ENCODE data around the gene ACSL1.
"Not testable (repeated sequence)": the region's sequence is repeated elsewhere in the genome, so short reads cannot be mapped to it uniquely, and the experiment has no call there.

ACSL1 gene

DNA sequence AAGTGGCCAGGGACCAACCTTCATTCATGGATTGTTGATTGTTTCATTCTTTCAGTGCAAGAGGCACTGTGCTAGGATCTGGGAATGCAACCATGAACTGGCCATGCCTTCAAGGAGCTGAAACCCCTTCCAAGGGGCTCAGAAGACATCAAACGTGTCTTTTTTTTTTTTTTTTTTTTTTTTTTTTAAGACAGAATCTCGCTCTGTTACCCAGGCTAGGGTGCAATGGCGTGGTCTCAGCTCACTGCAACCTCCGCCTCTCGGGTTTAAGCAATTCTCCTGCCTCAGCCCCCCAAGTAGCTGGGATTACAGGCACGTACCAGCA, 13.3 kb upstream of the ACSL1 start:
- FAIRE-seq = not testable (repeated sequence)

DNA sequence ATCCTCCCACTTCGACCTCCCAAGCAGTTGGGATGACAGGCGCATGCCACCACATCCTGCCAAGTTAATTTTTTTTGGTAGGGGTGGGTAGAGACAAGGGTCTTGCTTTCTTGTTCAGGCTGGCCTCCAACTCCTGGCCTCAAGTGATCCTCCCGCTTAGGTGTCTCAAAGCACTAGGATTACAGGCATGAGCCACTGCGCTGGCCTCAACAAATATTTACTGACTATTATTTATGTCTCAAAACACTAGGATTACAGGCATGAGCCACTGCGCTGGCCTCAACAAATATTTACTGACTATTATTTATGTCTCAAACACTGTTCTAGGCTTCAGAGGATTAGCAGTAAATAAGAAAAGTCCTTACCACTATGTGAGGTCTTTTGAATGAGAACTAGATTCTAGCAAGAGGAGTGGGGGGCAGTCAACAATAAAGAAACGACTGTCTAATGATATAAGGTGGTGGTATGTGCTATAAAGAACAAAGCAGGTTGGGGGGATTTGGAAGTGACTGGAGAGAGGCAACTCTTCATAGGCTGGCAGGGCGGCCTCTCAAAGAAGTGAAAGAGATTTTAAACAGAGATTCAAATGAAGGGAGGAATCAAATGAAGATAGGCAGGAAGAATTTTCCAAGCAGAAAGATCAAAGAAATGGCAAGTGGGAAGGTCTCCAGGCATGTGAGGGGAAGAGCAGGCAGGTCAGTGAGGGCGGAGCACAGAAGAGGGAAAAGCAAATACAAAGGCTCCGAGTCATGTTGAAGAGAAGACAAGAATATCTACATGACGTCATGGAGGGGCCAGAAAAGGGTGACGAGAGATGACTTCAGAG, 12.7 kb upstream of the ACSL1 start:
- FAIRE-seq = no peak

DNA sequence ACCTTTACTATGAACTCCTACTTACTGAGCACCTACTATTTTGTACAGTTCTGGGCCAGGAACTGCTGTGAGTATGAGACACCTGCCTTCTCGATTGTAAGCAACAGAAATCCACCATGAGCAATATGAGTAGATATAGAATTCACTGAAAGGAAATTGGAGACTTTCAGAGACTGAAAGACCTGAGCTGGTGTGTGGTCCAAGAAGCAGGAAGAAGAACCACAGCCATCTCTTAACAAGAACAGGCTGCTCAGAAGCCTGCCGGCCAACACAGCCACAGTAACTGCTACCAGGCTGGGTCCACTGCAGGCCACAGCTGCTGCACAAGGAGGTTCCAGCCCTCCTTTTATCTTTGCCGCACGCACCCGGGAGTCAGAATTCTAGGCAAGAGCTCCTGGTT, 10.8 kb upstream of the ACSL1 start:
- FAIRE-seq = no peak

DNA sequence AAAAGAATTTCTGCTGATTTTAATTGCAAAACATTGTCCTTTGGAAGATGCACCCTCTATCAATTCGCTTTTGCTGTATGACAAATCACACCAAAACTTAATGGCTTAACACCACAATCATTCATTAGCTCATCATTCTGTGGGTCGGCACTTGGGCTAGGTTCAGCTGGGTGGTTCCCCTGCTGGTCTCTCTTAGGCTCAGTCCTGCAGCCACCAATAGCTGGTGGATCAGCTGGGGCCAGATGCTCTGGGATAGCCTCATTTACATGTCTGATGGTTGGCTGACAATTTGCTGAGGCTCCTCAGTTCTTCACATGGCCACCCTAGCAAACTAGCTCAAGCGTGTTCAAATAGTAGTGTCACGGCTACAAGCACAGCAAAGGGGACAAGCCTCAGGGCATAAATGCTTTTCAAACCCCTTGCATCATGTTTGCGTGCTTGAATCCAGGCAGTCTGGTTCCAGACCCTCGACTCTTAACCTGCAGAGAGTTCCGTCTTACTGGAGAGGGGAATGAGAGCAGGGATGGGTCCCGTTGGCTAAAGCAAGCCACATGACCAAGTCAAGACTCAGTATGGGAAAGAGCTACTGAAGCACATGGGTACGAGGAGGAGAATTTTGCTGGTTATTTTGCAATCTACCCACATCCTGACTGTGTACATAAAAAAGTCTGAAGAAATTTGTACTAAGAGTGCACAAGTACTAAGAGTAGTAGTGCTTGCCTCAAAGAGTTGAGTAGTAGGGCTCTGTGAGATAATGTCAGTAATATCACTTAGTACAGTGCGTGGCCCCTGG, 7.5 kb upstream of the ACSL1 start:
- FAIRE-seq = no peak

DNA sequence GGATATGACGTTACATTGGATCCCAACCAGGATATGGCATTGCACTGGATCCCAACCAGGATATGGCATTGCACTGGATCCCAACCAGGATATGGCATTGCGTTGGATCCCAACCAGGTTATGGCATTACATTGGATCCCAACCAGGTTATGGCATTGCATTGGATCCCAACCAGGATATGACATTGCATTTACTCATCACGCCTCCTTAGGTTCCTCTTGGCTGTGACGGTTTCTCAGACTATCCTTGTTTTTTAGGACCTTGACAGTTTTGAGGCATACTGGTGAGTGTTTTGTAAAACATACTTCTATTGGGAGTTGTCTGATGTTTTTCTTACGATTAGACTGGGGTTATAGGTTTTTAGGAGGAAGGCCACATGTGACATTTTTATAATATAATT, 5.4 kb upstream of the ACSL1 start:
- no peak for FAIRE-seq

DNA sequence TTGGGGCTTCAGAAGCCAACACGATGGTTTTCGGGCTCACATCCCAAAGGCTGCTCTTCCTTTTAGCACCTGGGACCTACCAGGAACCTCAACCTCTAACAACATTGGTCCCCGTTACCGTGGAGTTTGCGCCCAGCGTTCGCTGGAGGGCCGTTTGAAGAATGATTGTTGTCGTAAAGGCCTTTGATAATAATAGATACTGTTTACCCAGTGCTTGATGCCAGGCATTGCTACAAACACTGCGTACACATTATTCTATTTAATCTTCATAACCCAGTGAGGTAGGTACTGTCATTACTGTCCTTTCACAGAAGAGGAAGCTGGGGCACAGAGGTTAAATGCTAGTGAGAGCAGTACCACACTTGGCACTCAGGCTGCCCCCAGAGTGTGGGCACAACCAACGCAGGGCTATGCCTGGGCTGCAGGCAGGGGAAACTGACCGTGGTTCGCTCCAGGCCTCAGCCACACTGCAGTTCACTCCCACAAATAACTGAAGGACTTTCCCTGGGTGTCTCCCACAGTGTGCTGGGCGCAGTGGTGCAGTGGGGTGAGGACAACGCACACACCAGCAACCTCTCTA, 1.0 kb upstream of the ACSL1 start:
- no peak for FAIRE-seq

DNA sequence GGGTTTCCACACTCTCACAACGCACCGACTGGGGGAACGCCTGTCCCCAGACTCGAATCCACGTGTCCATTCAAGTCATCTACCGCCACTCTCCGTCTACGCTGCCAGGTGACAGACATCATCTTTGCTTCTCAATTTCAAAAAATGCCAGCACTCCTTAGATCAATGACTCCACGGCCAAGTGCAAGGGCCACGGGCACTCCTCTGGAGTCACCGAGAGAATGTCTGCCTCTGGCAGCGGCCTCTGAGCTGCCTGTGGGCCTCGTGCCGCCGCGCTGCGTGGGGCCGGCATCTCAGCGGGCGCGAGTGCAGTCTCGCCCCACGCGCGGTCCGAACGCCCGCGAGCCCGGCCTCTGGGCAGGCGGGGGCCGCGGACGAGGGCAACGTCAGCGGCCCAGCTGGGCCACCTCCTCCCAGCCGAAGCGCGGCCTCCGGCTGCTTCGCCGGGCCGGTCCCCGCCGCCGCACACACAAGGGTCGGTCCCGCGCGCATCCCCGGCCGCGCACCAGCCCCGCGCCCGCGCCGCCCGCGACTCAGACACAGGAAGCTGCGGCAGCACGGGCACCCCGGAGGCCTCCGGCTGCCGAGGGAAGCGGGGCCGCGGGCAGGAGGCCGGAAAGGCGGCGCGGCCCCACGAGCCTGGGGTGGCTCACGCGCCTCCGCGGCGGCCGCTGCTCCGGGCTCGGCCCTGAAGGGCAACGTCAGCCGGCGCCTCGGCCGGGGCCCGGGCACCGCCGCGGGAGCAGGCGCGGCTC, 450 bp downstream of the ACSL1 start:
- no peak for FAIRE-seq

DNA sequence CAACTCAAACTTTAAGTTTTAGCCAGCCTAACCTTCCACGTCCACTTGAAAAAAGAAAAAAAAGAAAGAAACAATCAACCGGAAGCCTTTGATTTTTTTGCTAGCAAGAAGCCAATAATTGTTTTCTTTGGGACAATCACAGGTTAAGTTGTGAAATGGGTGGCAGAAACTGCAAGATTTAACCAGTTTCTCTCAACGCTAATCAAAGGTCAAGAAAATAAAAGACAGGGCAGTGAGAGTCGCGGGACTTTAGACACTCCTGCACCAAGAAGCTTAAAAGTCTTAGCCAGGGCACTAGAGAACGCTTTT, 1.0 kb downstream of the ACSL1 start:
- no peak for FAIRE-seq

DNA sequence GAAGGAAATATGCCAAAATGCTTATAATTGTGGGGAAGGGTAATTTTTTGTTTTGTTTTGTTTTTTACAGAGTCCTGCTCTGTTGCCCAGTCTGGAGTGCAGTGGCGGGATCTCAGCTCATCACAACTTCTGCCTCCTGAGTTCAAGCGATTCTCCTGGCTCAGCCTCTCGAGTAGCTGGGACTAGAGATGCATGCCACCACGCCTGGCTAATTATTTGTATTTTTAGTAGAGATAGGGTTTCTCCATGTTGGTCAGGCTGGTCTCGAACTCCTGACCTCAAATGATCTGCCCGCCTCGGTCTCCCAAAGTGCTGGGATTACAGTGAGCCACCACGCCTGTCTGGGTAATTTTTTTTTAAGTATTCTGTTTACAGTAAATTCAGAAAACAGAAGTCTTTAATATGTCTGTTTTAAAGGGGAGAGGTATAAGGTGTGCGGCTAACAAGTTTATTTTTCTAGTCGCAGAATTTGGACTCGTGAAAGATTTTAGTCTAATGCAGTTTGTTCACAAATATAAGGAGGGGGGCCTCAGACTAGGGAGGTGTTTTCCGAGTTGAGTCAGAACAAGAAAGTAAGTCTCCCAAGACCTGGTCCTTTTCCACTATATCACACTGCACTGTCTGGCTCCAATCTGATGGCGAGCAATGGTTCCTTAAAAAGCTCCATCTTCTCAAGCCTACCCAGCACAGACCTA, 1.5 kb downstream of the ACSL1 start:
- no peak for FAIRE-seq

DNA sequence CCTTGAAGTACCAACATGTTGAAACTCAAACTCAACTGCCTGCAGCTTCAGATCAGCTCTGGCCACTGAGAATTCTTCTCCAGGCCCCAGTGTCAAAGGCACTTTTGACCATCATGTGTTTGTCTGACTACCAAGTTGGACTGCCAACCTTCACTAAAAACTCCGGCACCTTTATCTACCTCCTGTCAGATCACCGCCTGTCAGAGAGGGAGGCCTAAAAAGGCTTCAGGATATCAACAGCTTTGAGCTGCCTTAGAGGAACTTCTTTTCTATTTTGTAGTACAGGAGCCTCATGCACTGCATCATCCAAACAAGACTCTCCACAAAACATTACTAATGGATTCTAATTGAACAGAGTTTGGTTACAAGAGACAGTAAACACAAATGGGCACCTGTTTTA, 2.8 kb downstream of the ACSL1 start:
- no peak for FAIRE-seq

DNA sequence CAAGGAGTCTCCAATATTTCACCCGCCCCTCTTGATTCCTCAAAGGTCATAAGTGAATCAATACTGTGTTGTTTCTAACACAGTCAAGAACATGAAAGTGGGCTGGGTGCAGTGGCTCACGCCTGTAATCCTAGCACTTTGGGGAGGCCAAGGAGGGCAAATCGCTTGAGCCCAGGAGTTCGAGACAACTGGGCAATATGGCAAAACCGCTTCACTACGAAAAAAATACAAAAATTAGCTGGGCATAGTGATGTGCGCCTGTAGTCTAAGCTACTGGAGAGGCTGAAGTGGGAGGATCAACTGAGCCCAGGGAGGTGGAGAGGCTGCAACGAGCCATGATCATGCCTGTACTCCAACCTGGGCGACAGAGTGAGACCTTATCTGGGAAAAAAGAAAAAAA, 3.4 kb downstream of the ACSL1 start:
- FAIRE-seq = no peak

DNA sequence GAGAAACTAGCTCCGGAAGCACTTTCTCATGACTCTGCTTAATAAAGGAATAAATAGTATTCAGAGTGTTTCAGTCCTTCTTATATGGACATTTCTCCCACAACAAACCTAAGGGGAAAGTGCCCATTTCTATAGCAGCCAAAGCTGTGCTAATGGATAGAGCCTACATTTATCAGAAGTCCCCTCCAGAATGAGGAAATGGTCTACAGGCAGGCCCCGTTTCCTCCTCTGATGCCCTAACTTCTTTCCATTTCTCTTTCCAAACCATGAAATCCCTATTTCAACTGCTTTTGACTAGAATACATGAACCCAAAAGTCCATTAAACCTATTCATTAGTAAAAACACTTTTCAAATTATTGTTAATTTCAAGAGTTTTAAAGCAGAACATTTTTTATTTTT, 4.5 kb downstream of the ACSL1 start:
- FAIRE-seq = no peak

DNA sequence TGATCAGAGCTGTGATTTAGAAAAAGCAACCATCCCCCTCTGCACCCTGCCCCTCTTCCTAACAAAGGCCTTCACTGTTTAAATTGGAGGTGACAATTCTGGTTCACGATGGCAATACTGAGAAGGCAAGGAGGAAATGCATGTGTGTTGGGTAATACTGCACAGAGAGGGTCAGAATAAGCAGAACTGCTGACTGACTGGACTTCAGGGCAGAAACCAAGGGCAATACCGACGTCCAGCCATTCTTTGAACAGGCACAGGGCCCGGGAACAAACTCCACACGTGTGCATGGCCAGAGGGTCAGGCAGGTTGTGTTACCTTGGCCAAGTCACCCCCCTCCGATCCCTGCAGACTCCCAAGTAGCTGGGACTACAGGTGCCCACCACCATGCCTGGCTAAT, 6.0 kb downstream of the ACSL1 start:
- FAIRE-seq = no peak

DNA sequence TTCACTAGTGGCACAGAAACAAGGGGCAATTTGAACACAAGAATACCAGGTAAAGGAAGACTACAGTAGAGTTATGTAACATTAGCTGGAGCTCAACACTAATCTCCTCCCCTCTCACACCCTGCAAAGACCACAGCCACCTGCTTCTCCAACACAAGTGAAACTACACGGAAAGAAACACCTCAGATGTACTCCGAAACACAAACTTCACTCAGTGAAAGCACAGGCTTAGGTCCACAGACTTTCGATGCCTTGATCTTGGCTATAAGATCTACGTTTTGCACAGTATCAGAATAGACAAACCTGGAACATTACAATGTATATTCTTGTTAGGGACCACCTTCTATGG, 7.6 kb downstream of the ACSL1 start:
- FAIRE-seq = no peak

DNA sequence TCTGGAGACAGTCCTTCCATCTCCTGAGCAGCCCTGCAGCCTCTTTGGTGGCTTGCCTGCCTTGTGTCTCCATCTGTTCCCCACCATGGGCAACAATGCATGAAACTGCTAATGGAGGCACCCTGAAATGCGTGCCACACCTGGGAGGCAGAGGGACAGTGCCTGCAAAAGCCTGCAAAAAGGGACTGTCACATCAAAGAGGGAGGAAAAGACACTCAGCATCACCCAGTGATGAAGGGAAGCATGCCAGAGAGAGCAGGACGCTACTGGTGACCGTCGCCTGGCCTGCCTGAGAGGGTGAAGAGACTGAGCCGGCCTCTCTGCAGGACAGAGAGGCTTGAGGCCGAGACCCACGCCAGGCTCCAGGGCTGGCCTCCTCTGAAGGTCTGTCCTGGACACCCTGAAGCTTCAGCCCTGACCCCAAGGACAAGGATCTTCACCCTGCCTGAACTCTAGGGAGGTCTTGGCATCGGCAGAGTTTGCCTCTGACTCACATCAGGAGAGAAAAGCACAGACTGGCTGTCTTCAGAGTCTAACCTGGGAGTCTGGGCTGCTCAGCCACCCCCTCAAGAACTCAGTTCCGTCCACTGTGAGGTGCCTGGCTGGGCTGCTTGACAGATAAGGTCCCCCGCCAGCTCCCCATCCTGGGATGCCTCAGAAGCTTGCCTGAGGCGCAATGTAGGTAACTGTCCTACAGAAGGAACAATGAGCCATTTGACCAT, 8.1 kb downstream of the ACSL1 start:
- FAIRE-seq = no peak

DNA sequence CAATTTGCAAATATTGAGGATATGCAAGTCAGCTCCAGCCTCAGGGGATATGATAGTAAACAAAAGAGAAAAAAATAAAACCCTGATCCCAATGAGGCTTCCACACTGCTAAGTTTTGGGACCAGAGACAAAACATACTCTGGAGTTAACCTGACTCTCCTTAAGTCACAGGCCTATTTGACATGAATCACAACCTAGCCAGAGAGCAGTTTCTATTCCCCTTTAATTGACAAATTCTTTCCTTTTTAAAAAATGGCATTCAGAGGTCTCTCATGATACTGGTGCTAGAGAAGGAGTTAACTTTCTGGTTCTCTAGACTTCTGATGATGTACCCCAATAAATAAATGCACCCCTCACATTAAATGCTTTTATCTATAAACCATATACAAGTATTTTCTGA, 8.8 kb downstream of the ACSL1 start:
- no peak for FAIRE-seq

DNA sequence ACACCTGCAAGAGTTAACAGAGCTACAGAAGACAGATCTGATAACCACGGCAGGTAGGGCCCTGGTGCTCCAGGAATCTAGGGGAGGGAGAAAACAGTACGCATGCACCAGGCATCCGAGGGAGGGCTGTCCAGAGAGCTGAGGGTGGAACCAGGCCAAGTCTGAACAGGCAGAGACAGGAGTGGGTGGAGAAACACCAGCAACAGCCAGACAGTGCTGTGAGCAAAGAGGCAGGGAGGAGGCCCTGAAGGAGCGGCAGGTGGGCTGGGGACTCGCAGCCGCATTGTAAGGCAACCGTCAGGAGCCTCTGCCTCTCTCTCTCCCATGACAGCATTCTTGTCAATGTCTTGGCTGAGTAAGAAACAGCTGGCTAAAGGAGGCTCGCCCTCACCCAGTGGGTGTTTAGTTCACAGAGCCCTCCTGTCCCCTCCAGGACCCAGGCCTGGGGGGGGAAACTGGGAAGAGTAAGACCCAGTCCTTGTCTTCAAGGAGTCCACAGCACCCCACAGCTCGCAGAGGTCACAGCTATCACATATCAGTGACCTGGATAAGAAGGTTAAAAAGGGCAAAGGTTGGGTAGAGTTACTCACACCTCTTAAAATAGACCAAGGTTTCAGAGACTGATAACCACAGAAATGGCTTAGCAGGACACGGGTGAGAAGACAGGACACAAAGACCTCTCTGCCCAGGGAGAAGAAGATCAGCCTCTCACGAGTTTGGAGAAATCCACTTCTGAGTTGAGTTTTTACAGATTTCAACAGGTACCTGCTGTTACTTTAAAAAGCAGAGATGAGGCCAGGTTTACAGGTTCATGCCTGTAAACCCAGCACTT, 10.5 kb downstream of the ACSL1 start:
- FAIRE-seq = no peak

DNA sequence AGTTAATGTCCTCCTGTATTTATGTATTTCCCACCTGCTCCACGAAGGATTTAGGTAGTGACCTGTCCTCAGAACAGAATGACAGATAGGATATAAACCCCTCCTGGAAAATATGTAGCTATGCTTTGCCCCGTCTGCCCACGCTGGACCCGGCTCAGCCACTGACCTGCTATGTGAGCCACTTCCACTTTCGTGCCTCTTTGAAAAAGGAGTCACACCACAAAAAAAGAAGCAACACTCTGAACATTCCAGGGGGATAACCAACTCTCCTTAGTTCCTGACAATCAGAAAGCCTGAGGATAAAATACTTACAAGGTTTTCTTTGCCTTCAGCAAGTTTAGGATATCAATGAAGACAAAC, 11.1 kb downstream of the ACSL1 start:
- no peak for FAIRE-seq

DNA sequence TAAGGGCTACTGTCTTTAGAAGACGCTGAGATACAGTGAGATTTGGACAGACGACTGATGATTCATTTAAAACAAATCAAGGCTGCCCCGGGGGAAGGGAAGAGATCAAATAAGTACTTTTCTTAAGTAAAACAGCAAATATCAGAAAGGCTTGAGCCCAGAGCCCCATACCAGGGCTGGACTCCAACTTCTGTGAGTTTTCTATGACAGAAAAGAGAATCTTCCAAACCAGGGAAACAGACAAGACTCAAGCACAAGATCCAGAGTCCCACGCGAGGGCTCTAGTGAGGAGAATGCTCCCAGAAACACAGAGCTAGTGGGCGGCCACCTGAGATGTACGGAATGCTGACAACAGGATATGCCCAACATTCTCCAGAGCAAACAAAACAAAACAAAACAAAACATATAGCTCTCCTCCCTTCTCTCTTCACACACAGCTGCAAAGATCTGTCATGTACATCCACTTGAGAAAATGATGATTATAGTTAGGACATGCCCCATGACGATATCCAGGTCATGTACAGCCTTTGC, 13.1 kb downstream of the ACSL1 start:
- no peak for FAIRE-seq

DNA sequence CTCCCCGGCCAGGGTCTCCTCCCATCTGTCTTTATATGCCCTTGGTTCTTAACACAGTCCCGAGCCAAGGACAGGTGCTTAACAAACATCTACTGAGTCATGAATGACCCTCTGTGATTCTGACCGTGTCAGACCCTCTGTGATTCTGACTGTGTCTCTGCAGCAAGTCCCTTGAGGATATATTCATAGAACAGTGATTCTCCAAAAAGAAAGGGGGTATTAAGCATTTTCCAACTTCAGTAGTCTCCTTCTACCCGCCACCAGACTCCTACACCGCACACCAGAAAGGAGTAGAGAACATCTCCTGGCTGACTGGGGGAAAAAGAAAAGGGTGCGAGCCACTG, 13.6 kb downstream of the ACSL1 start:
- no peak for FAIRE-seq

DNA sequence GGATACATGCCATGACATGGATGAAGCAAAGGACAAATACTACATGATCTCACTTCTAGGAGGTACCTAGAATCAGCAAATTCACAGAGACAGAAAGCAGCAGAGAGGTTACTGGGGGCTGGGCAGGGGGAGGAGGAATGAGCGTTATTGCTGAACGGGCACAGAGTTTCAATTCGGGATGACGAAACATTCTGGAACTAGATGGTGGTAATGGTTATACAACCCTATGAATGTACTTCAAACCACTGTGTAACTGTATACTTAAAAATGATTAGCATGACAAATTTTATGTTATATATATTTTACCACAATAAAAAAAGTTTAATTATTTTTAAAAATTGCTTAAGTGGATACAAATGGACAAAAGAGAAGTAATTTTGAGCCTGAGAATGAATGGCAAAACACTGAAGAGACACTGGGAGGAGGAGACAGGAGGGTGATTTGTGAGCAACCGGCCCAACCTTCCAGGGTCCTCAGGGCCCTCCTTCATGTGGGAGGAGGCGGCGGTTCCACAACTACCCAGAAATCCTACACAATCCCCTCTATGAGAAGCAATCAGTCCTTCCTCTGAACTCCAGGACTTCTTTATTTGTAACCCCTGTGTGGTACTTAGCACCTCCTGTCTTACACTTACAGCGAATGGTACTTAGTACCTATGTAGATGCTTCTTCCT, 14.1 kb downstream of the ACSL1 start:
- FAIRE-seq = no peak
